ENCODE results near the gene FOXK1.
"Not testable (repeated sequence)": the region's sequence is repeated elsewhere in the genome, so short reads cannot be mapped to it uniquely, and the experiment has no call there.

The FOXK1 gene

DNA sequence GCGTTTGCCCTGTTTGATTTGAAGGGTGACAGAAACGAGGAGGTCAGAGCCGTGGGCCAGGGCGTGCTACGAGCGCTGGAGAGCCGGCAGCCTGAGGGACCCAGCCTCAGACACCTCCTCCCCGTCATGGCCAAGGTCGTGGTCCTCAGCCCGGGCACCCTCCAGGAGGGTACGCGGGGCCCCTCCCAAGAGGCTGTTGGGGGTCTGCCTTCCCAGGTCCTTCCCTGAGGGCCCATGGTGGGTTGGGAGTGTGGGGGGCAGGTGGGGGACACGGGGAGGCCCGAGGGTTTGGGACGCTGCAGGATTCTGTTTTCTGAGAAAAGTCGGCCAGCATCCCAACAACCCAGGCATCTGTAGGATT lies 101.2 kb downstream of the FOXK1 start:
- no peak for DNase-seq (ENCODE audit: low read depth in 2 of 2, low spot score in 1 of 2)

DNA sequence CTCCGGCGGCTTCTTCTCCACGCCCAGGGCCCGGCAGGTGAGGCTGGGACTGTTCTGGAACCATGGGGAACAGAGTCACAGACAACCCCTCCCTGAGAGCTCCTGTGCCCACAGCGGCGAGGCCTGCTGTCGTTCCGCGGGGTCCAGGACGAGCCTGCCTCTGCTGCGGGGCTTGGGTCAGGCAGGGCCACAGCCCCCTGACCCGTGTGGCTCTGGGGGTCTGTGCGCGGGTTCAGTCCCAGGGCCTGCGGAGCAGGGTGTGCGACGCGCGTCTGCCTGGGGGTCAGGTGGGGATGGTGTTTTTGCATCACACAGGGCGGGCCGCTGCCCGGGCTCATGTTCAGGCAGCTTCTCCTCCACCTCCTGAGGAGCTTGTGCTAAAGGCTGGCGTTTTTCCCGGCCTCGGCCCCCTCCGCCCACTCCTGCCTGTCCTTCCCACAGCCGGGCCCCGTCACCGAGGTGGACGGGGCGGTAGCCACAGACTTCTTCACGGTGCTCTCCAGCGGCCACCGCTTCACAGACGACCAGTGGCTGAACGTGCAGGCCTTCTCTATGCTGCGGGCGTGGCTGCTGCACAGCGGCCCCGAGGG lies 101.8 kb downstream of the FOXK1 start:
- DNase-seq (ENCODE audit: low read depth in 2 of 2, low spot score in 1 of 2), result no peak

DNA sequence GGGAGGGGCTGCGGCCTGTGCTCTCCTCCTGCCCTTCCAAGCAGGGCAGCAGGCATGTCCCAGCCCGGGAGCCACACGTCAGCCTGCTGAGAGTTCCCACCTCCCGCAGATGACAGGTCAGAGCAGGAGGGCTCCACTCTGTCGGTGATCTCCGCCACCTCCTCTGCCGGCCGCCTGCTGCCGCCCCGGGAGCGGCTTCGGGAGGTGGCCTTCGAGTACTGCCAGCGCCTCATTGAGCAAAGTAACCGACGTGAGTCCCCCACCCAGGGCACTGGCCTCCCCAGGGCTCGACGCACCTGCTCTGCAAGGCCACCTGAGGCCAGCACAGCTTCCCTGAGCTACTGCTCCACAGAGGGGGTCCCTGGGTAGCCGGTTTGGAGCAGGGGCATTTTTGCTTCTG lies 102.7 kb downstream of the FOXK1 start:
- no peak for DNase-seq (ENCODE audit: low read depth in 2 of 2, low spot score in 1 of 2)

DNA sequence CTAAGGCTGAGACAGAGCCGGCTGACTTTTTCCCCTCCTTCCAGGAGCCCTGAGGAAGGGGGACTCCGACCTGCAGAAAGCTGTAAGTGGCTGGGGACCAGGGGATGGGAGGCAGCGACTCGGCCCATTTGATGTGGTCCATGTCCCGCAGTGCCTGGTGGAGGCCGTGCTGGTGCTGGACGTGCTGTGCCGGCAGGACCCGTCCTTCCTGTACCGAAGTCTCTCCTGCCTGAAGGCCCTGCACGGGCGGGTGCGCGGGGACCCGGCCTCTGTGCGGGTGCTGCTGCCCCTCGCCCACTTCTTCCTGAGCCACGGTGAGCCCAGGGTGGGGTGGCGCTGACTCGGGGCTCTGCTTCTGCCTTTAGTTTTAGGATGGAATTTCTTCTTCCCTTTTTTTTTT lies 103.3 kb downstream of the FOXK1 start:
- DNase-seq (ENCODE audit: low read depth in 2 of 2, low spot score in 1 of 2), result no peak

DNA sequence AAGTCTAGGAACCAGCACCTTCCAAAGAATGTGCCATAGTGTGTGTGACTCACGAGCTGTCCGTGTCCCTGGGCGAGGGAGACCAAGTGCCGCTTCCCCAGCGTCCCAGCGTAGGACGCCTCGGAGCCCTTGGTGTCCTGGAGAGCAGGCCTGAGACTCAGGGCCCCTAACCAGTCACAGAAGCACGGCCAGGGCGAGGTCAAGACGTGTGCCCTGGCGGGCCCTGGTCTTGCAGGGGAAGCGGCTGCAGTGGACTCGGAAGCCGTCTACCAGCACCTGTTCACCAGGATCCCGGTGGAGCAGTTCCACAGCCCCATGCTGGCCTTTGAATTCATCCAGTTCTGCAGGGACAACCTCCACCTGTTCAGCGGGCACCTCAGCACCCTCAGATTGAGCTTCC lies 103.9 kb downstream of the FOXK1 start:
- DNase-seq (ENCODE audit: low read depth in 2 of 2, low spot score in 1 of 2), result no peak

DNA sequence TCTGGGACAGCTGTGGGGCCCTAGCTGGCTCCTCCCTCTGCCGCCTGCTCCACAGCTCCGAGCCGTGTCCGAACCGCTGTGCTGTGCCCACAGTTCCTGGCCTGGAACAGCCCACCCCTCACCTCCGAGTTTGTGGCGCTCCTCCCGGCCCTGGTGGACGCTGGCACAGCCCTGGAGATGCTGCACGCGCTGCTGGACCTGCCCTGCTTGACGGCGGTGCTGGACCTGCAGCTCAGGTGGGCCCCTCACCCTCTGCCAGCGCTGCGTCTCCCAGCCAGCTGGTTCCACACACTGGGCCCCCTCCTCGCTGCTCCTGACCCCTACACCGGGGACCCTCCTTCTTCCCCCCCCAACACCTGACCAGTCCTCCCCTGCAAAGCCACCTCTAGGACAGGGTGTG lies 105.4 kb downstream of the FOXK1 start:
- no peak for DNase-seq (ENCODE audit: low read depth in 2 of 2, low spot score in 1 of 2)

DNA sequence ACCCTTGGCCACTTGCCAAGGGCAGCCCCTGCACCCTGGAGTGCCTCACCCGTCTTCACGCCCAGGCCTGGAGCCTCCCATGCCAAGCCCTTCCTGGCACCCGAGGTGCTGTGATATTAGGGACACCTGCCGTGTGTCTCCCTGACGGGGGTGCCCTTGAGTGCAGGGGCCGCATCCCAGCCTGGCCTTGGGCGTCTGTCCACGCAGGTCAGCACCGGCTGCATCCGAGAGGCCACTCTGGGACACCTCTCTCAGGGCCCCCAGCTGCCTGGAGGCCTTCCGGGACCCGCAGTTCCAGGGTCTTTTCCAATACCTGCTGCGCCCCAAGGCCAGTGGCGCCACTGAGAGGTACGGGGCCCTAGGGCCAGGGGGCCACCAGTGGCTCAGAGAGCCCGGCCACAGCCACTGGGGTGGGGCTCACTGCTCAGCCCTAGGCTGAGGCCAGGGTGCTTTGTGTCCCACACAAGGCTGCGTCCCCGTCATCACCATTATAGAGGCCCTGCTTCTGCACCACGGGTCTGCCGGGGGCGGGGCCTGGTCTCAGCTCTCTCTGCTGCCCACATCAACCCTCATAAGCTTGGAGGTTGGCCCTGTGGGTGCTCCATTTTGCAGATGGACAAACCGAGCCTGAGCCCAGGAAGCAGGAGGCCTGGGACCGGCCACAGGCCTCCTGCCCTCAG lies 106.0 kb downstream of the FOXK1 start:
- no peak for DNase-seq (ENCODE audit: low read depth in 2 of 2, low spot score in 1 of 2)

DNA sequence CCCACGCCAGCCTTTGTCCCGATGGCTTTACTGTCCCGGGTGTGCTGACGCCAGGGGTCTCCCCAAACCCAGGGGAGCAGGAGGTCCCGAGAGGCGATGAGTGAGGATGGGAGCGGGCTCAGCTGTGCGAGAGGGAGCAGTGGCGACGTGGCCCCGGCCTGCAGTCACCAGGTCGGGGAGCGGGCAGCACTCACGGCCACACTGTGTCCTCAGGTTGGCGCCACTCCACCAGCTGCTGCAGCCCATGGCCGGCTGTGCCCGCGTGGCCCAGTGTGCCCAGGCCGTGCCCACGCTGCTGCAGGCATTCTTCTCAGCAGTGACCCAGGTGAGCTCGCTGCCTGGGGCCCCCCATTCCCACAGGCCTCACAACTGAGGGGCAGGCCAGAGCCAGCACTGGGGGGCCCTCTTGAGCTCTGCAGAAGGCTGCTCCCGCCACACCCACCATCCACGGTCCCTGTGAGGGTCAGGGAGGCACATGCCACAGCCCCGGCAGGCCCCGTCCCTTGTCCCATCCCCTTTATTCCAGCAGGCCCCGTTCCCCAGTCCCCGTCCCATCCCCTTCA lies 106.6 kb downstream of the FOXK1 start:
- DNase-seq (ENCODE audit: low read depth in 2 of 2, low spot score in 1 of 2), result no peak

DNA sequence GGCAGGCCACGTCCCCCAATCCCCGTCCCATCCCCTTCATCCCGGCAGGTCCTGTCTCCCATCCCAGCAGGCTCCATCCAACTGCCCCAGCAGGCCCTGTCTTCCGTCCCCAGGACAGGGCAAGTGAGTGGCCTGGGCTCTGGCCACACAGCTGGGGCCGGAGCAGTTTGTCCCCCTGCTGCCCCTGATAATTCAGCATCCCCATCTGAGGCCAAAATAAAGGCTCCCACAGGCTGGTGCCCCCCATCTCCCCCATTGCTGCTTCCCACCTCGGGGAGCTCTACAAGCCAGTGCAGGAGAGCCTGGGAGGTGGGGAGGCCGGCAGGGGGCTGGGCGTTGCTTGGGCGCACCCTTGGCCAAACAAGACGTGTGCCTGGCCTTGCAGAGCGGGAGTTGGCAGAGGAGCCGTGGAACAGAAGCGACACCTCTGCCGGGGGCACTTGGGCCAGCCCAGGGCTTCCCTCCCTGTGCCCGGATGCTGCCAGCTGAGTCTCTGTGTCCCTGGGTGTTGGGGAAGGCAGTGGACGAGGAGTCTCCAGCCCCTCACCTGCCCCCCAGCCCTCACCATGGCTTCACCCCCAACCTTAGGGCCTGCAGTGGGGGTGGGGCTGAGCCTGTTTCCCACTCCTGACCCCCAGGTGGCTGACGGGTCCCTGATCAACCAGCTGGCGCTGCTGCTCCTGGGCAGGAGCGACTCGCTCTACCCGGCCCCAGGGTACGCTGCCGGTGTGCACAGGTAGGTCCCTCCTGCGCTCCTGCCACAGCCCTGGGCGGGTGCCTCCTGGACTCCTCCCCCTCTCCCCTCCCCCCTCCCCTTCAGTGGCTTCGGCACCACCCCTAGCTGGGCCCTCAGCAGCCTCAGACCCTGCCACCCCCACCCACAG lies 107.3 kb downstream of the FOXK1 start:
- DNase-seq (ENCODE audit: low read depth in 2 of 2, low spot score in 1 of 2), result no peak

DNA sequence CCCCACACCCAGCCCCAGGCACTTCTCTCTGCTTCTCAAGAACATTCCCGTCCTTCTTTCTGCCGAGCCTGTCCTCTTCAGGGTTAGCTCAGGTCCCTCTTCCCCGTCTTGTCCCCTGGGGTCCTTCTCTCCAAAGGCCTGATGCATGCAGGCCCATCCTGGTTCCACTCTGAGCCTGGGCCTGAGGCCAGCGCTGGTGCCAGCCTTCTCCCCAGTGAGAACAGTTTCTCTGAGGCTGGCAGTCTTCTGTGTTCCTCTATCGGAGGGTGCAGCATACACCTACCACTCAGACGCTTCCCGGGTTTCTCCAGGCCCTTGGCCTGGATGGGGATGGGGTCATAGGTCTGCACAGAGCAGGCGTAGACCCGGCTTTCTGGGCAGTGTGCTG lies 108.0 kb downstream of the FOXK1 start:
- no peak for DNase-seq (ENCODE audit: low read depth in 2 of 2, low spot score in 1 of 2)

DNA sequence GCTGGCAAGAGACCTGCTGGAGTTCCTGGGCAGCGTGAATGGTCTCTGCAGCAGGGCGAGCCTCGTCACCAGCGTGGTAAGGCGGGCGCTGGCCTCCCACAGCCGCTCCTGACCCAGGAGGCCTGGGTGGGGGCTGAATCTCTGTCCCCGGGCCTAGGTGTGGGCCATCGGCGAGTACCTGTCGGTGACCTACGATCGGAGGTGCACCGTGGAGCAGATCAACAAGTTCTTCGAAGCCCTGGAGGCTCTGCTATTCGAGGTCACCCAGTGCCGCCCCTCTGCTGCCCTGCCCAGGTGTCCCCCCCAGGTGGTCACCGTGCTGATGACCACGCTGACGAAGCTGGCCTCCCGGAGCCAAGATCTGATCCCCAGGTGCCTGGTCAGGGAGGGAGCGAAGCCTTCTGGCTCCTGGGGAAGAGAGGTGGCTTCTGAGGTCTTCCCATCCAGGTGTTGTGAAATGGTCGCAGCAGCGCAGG lies 108.5 kb downstream of the FOXK1 start:
- no peak for DNase-seq (ENCODE audit: low read depth in 2 of 2, low spot score in 1 of 2)

DNA sequence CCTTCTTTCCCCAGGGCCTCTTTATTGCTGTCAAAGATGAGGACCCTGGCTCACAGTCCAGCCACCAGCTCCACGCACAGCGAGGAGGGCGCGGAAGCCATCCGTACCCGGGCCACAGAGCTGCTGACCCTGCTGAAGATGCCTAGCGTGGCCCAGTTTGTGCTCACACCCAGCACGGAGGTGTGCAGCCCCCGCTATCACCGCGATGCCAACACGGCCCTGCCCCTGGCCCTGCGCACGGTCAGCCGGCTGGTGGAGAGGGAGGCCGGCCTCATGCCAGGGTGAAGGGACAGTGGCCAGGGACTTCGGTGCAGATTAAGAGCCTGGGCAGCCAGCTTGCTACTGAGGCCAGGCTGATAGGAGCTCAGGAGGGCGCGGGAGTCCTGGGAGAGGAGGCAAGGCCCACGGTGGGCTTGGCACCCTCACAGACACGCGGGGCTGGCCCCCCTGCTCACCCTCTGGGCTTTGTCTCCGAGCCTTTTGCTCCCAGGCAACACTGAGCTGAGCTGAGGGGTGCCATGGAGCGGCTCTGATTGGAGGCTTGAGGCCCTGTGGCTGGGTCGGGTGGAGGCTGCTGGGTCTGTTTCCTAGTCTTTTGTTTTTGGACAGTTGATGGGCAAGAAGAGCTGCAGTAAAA lies 109.1 kb downstream of the FOXK1 start:
- no peak for DNase-seq (ENCODE audit: low read depth in 2 of 2, low spot score in 1 of 2)

DNA sequence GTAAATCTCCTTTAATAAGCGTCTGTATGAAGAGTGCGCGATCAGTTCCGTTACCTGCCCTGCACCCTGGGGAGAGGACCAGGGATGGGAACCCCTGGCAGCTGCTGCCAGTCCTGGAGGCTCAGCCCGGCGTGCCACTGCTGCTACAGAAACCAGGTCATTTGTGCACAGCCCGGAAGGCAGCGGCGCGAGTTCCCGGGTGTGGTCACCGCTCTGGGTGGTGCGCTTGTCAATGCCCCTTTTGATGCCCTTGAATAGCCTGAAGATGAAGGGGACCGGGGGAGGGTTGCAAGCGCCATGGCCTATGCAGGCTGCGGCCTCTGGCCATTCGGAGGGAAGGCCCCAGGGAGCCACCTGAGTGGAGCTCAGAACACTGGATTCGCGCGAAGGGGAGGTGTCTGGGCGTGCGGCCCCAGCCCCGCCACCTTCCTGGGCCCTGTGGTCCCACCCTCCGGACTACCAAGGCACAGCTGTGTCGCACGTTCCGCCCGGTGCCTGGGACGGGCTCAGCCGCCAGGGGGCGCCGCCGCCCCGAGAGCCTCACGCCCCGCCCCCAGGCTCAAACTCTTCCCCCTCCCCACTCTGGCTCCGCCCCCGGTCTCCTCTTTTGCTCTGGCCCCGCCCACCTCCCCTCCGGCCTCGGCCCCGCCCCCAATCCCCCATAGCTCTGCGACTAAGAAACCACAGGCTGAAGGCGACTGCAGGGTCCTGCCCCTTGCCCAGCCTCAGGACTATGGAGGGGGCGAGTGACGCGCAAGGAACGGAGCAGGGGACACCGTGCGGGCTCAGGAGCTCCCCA lies 109.8 kb downstream of the FOXK1 start:
- DNase-seq (ENCODE audit: low read depth in 2 of 2, low spot score in 1 of 2), result peak; percentile 43 to 62

DNA sequence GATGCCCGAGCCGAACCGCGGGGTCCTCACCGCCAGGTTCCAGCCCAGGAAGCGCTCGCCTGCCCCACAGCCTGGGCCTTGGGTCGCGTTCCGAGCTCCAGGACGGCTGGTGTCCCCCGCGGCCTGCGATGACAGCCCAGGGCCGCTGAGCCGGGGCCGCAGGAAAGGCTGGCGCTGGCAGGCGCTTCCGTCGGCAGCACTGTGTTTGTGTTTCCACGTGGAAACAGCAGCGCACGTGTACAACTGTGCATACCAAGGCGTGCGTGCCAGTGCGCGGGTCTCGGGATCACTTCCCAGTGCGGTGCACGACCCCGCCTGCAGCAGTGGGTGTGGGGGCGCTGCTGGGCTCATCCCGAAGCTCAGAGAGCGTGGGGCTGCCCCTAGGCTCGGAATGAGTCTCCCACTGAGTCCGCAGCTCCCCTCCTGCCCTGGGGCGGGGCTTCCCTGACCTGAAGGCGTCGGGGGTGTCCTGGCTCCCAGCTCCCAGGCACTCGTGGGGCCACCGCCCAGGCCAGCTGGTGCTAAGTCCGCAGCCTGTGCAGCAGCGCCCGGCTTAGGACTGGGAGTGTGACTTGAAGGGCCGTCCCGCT lies 110.5 kb downstream of the FOXK1 start:
- DNase-seq (ENCODE audit: low read depth in 2 of 2, low spot score in 1 of 2), result no peak

DNA sequence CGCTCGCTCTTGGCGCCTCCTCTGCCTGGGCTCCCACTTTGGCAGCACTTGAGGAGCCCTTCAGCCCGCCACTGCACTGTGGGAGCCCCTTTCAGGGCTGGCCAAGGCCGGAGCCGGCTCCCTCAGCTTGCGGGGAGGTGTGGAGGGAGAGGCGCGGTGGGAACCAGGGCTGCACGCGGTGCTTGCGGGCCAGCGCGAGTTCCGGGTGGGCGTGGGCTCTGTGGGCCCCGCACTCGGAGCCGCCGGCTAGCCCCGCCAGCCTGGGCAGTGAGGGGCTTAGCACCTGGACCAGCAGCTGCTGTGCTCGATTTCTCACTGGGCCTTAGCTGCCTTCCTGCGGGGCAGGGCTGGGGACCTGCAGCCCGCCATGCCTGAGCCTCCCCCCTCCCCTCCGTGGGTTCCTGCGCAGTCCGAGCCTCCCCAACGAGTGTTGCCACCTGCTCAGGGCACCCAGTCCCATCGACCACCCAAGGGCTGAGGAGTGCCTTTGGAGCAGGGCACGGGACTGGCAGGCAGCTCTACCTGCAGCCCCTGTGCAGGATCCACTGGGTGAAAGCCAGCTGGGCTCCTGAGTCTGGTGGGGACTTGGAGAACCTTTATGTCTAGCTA lies 111.4 kb downstream of the FOXK1 start:
- DNase-seq (ENCODE audit: low read depth in 2 of 2, low spot score in 1 of 2), result not testable (repeated sequence)

DNA sequence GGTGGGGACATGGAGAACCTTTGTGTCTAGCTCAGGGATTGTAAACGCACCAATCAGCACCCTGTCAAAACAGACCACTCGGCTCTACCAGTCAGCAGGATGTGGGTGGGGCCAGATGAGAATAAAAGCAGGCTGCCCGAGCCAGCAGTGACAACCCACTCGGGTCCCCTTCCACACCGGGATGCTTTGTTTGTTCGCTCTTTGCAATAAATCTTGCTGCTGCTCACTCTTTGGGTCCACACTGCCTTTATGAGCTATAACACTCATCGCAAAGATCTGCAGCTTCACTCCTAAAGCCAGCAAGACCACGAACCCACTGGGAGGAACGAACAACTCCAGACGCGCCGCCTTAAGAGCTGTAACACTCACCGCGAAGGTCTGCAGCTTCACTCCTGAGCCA lies 112.1 kb downstream of the FOXK1 start:
- not testable (repeated sequence) for DNase-seq (ENCODE audit: low read depth in 2 of 2, low spot score in 1 of 2)

DNA sequence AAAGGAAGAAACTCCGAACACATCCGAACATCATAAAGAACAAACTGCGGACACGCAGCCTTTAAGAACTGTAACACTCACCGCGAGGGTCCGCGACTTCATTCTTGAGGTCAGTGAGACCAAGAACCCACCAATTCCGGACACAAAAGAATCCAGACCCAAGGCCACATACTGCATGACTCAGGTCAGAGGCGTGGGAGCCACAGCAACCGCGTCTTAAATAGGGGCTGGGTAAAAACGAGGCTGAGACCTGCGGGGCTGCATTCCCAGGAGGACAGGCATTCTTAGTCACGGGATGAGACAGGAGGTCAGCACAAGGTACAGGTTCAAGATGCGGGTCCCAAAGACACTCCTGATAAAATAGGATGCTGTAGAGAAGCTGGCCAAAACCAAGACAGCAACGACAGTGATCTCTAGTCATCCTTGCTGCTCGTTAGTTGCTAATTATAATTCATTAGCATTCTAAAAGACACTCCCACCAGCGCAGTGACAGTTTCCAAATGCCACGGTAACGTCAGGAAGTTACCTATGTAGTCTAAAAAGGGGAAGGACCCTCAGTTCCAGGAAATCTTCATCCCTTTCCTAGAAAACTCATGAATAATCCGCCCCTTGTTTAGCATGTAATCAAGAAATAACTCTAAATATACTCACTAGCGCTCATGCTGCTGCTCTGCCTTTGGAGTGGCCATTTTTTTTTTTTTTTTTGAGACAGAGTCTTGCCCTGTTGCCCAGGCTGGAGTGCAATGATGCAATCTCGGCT lies 112.7 kb downstream of the FOXK1 start:
- no peak for DNase-seq (ENCODE audit: low read depth in 2 of 2, low spot score in 1 of 2)

DNA sequence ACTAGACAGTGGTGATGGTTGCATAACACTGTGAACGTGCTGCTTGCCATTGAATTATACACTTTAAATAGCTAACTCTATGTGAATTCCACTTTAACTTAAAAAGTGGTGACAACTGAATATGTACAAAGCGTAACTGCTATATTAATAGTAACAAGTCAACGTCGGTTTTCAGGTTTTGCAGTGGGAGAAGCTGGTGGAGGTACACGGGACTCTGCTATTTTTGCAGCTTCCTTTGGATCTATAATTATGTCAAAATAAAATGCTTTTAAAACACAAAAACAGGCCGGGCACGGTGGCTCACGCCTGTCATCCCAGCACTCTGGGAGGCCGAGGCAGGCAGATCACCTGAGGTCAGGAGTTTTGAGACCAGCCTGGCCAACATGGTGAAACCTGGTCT lies 114.4 kb downstream of the FOXK1 start:
- no peak for DNase-seq (ENCODE audit: low read depth in 2 of 2, low spot score in 1 of 2)

Measured in stimulated activated CD8-positive, alpha-beta memory T cell treated with anti-CD3 and anti-CD28 coated beads, Interleukin-4, amount 100 ng/mL, for 4 hours (primary cell).